HepG2 (cell line): ENCODE measurements around the gene PLA2G4B. TPM values are rescaled to one million over a fixed set of nuclear protein-coding genes. Genes with fewer than 3 reads are reported as not detected.

ENCODE experiments used
- ATAC-seq: fragments of 200-7000 bp; cut with Tn5 transposase; 3 replicates; pipeline ENCODE4 v1.9.1; 2020; ENCODE audit warnings: mild to moderate bottlenecking, moderate library complexity
- BruUV-seq: library from RNA; stranded (reverse); fragments of 400-500 nt; replicated peaks from 2 replicates; lab custom pipeline; 2021; lab: Mats Ljungman, UMichigan
- CTCF ChIA-PET: fragments of 300-600 bp; formaldehyde crosslinking; extraction: SDS; loops from one replicate; lab custom pipeline; 2021; ENCODE audit warnings: low total read pairs, inconsistent platforms, low intra/inter-chr PET ratio; lab: Yijun Ruan, JAX
- POLR2A ChIA-PET: fragments of 350-600 bp; sonication (Branson Sonifier 250); formaldehyde crosslinking; loops from one replicate; lab custom pipeline; 2020; ENCODE audit warnings: antibody characterized with exemption, inconsistent platforms; lab: Yijun Ruan, JAX
- DNase-seq: peaks from one replicate; pipeline ENCODE4 v3.0.0-alpha.2; 2015; ENCODE audit warnings: low spot score
- FAIRE-seq: peaks from 3 replicates; lab custom pipeline; 2011; peaks lifted over from hg19 to GRCh38; lab: Jason Lieb, UNC
- H2AFZ ChIP-seq: one replicate; pipeline ENCODE4 v1.6.1; 2011; ENCODE audit warnings: low read length, inconsistent platforms
- H3K27ac ChIP-seq: fragments of 300-600 bp; 3 replicates; pipeline ENCODE4 v1.8.0; 2011; ENCODE audit warnings: mixed run types, mild to moderate bottlenecking, mixed read lengths, low read length, inconsistent platforms; ENCODE audit not compliant: insufficient read depth; ENCODE audit errors: extremely low read length
- H3K27me3 ChIP-seq, 2 experiments: fragments of 200-600 bp in 1 of 2; 2 replicates in 1 of 2; 3 replicates in 1 of 2; pipeline versions ENCODE4 v1.6.0 to v1.8.0; 2011; ENCODE audit warnings: low read length in 2 of 2, mild to moderate bottlenecking in 2 of 2, moderate library complexity in 2 of 2, inconsistent platforms in 1 of 2; ENCODE audit not compliant: insufficient read depth in 2 of 2, control insufficient read depth in 1 of 2
- H3K36me3 ChIP-seq, 2 experiments: fragments of 200-600 bp in 1 of 2; replicated peaks in 1 of 2; 2 replicates in 1 of 2; 3 replicates in 1 of 2; pipeline versions ENCODE4 v1.5.1 to v1.8.0; 2011; ENCODE audit warnings: low read length in 2 of 2, inconsistent platforms in 1 of 2; ENCODE audit not compliant: insufficient read depth in 2 of 2, control insufficient read depth in 1 of 2
- H3K4me1 ChIP-seq: 2 replicates; pipeline ENCODE4 v1.5.1; 2012; ENCODE audit warnings: low read length, inconsistent platforms; ENCODE audit not compliant: insufficient read depth
- H3K4me2 ChIP-seq: 2 replicates; pipeline ENCODE4 v1.6.0; 2011; ENCODE audit warnings: low read depth, low read length, inconsistent platforms
- H3K4me3 ChIP-seq, 3 experiments: fragments of 200-600 bp in 1 of 3; sonication (generic), shearing (Covaris generic) in 1 of 3; replicated peaks in 1 of 3; 2 replicates each; pipeline ENCODE4 v1.5.1; 2011 to 2016; ENCODE audit warnings: low read length in 3 of 3, inconsistent platforms in 2 of 3, low read depth in 2 of 3, mild to moderate bottlenecking in 2 of 3, control low read depth in 1 of 3, mixed read lengths in 1 of 3; ENCODE audit not compliant: insufficient read depth in 1 of 3
- H3K79me2 ChIP-seq: one replicate; pipeline ENCODE4 v1.6.1; 2011; ENCODE audit warnings: low read length, inconsistent platforms; ENCODE audit not compliant: insufficient read depth
- H3K9ac ChIP-seq: 2 replicates; pipeline ENCODE4 v1.6.0; 2011; ENCODE audit warnings: mild to moderate bottlenecking, low read depth, low read length, inconsistent platforms; ENCODE audit not compliant: insufficient read depth
- H3K9me3 ChIP-seq: 2 replicates; pipeline ENCODE4 v1.5.1; 2012; ENCODE audit warnings: mild to moderate bottlenecking, low read length
- H4K20me1 ChIP-seq: 2 replicates; pipeline ENCODE4 v1.6.0; 2011; ENCODE audit warnings: inconsistent platforms, mild to moderate bottlenecking, low read length, moderate library complexity; ENCODE audit not compliant: insufficient read depth
- CBX2 ChIP-seq, 2 experiments: fragments of 200-600 bp in 1 of 2; sonication (generic); formaldehyde crosslinking in 1 of 2; IDR thresholded peaks; 2 replicates each; pipeline versions ENCODE4 v1.7.0 to v1.8.1; 2018 to 2022; ENCODE audit warnings: low read depth in 2 of 2, low read length in 1 of 2, mild to moderate bottlenecking in 1 of 2, missing genetic modification reagents in 1 of 2
- GATAD1 ChIP-seq: IDR thresholded peaks from 2 replicates; pipeline ENCODE4 v1.6.1; 2016; ENCODE audit warnings: missing genetic modification reagents, missing compliant biosample characterization
- HNF4A ChIP-seq: sonication (generic); formaldehyde crosslinking; IDR thresholded peaks from 2 replicates; pipeline ENCODE4 v1.4.0; 2020; ENCODE audit warnings: missing genetic modification reagents
- ISL2 ChIP-seq: sonication (generic); formaldehyde crosslinking; IDR thresholded peaks from 2 replicates; pipeline ENCODE4 v1.5.0; 2020; ENCODE audit warnings: missing genetic modification reagents
- ISX ChIP-seq: sonication (generic); formaldehyde crosslinking; conservative IDR thresholded peaks from 2 replicates; pipeline ENCODE4 v1.5.0; 2020; ENCODE audit warnings: missing genetic modification reagents
- LCORL ChIP-seq, 2 experiments: fragments of 450-650 bp in 1 of 2; sonication (generic) in 1 of 2; formaldehyde crosslinking in 1 of 2; IDR thresholded peaks; 2 replicates each; pipeline versions ENCODE4 v1.5.0 to v1.6.1; 2017 to 2020; ENCODE audit warnings: antibody characterized with exemption in 1 of 2, missing genetic modification reagents in 1 of 2
- NFATC3 ChIP-seq: sonication (generic); formaldehyde crosslinking; IDR thresholded peaks from 2 replicates; pipeline ENCODE4 v1.5.1; 2020; ENCODE audit warnings: mild to moderate bottlenecking, missing genetic modification reagents
- PTBP1 ChIP-seq: fragments of 200-400 bp; formaldehyde crosslinking; IDR thresholded peaks from 2 replicates; pipeline ENCODE4 v1.6.1; 2018; ENCODE audit warnings: low read length, low read depth; ENCODE audit not compliant: poor library complexity, severe bottlenecking
- RBAK ChIP-seq: sonication (generic); formaldehyde crosslinking; IDR thresholded peaks from 2 replicates; pipeline ENCODE4 v1.5.1; 2020; ENCODE audit warnings: mild to moderate bottlenecking, missing genetic modification reagents
- RELA ChIP-seq: sonication (generic); formaldehyde crosslinking; IDR thresholded peaks from 2 replicates; pipeline ENCODE4 v1.4.0; 2020; ENCODE audit warnings: missing genetic modification reagents
- SALL1 ChIP-seq: sonication (generic); formaldehyde crosslinking; IDR thresholded peaks from 2 replicates; pipeline ENCODE4 v1.8.0; 2022; ENCODE audit warnings: mild to moderate bottlenecking, missing genetic modification reagents
- U2AF2 ChIP-seq: fragments of 200-400 bp; formaldehyde crosslinking; IDR thresholded peaks from 2 replicates; pipeline ENCODE4 v1.6.1; 2017; ENCODE audit warnings: low read depth, mild to moderate bottlenecking, low read length
- ZNF17 ChIP-seq: sonication (generic); formaldehyde crosslinking; IDR thresholded peaks from 2 replicates; pipeline ENCODE4 v1.5.0; 2020; ENCODE audit warnings: mild to moderate bottlenecking, missing genetic modification reagents
- ZNF256 ChIP-seq: sonication (generic); formaldehyde crosslinking; conservative IDR thresholded peaks from 2 replicates; pipeline ENCODE4 v1.4.0; 2020; ENCODE audit warnings: missing genetic modification reagents
- ZNF446 ChIP-seq: sonication (generic); formaldehyde crosslinking; IDR thresholded peaks from 2 replicates; pipeline ENCODE4 v1.5.0; 2020; ENCODE audit warnings: mild to moderate bottlenecking, missing genetic modification reagents
- WGBS: methylation state at CpG from one replicate; pipeline ENCODE4 v1.1.6; 2017; ENCODE audit warnings: low lambda C conversion rate; 5-methylcytosine and 5-hydroxymethylcytosine counted together
- in situ Hi-C: cut with HindIII; loops from 2 replicates; pipeline ENCODE4 v1.10.0; 2017; ENCODE audit warnings: low pct_unique_long_range_greater_than_20kb; ENCODE audit not compliant: extremely low pct_ligation_motif_present
- intact Hi-C: fragments of 100-400 bp; cut with micrococcal nuclease; formaldehyde crosslinking; loops from one replicate; pipeline ENCODE4 v1.10.0; 2022; ENCODE audit not compliant: unreplicated experiment
- polyA plus RNA-seq, 8 experiments: library from polyadenylated mRNA; depleted of rRNA in 3 of 8; stranded (reverse) in 7 of 8; unstranded in 1 of 8; fragments of >200 nt; fragmentation: Illumina TruSeq in 4 of 8; extraction: Trizol in 4 of 8; gene quantifications; 2 replicates each; pipeline versions ENCODE4 v1.2.1 to v1.2.3, GENCODE V29; 2011 to 2016; ENCODE audit warnings: low read depth in 4 of 8, missing spikeins in 1 of 8, mixed read lengths in 1 of 8; ENCODE audit not compliant: insufficient read depth in 1 of 8
- total RNA-seq, 5 experiments: library from RNA; depleted of rRNA; stranded (reverse); fragments of >200 nt; fragmentation: Illumina TruSeq; extraction: Trizol; gene quantifications; 2 replicates each; pipeline ENCODE4 v1.2.3, GENCODE V29; 2016; ENCODE audit warnings: low read depth in 1 of 5
- TF ChIP-seq, protein P1 (sequence below): sonication (generic); formaldehyde crosslinking; IDR thresholded peaks from 2 replicates; pipeline ENCODE4 v1.4.0; 2020; ENCODE audit warnings: missing genetic modification reagents, mild to moderate bottlenecking, borderline replicate concordance
- TF ChIP-seq, protein P2 (sequence below): sonication (generic); formaldehyde crosslinking; IDR thresholded peaks from 2 replicates; pipeline ENCODE4 v1.5.1; 2020; ENCODE audit warnings: missing genetic modification reagents, mild to moderate bottlenecking, borderline replicate concordance
- TF ChIP-seq, protein P3 (sequence below): IDR thresholded peaks from 2 replicates; pipeline ENCODE4 v1.6.1; 2012; ENCODE audit warnings: low read length, improper control_type of control experiment

Gene PLA2G4B
- total and polyA plus RNA-seq, 2 of the 13 experiments (the other 11 are each of a cell fraction or from before 2014, with no cell fraction given), result 5.1 to 8.0 TPM

DNA sequence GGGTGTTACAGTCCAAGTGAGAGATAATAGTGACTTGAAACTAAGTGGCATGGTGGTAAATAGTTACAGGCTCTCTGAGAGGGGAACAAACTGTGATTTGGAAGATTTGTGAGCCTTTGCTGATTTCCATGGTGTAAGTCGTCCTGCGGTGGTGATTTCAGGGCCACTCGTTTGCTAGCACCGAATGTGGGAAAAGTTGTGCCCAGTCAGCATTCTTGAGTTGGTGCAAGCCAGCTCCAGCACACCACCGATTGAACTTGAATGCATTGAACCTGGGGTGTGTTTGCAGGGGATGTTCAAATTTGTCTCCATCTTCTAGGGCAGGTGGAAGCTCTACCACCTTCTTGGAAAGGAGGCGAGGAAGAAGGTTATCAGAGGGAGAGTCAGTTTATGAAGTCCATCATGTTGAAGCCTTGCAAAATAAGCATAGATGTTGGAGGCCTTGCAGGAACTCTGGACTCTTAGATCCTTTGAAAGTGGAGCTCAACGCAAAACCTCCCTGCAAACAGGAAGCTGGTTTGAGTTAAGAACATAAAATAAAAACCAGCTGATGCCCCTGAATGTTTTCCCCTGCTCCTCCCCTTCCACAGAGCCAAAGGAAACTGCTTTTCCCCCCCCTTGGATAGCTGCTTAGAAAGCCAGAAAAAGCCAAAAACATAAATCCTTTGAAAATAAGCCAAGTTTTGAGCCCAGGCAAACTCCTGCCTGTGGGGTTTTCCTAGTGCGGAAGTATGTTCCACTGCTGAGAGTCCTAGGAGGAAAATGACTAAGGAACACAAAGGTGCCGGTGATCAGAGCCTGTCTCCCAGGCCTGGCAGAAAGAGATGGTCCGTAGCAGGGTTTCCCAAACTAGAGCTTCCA, 42.4 kb upstream of the PLA2G4B start:
- intact Hi-C loops (no loop called here), in situ Hi-C loops (no loop called here)
- Histone ChIP-seq H3K4me3 (no peak overlapping the region), H3K9ac (no peak overlapping the region), H3K4me1 (peaks cover 41% of the 10 kb centered on the region), H4K20me1 (no peaks in the 10 kb centered on the region), H2AFZ (no peak overlapping the region), H3K79me2 (peaks cover 2% of the 10 kb centered on the region), H3K4me2 (peak overlapping the region; percentile 16; the same call in 1 of the 2 replicates), H3K9me3 (no peaks in the 10 kb centered on the region), H3K36me3 (no peaks in the 10 kb centered on the region), H3K27me3 (no peaks in the 10 kb centered on the region), H3K27ac (peak overlapping the region; percentile 54)
- no TSS peak for BruUV-seq
- FAIRE-seq, result peak; percentile 61
- ATAC-seq, result no peak; the same call in 2 of the 3 replicates
- peak; percentile 32 for DNase-seq
- 85% methylated on average over 10 of the region's 10 CpGs for WGBS
- ChIA-PET CTCF (no interaction called here), POLR2A (no interaction called here)
- no peak for TF ChIP-seq CBX2 (IDR thresholded peaks at IDR 0.05; ENCODE audit: low read depth, low read length)
- TF ChIP-seq CBX2 (CRISPR knock-in tag; IDR thresholded peaks at IDR 0.05; ENCODE audit: low read depth), result no peak
- no peak for TF ChIP-seq SALL1 (CRISPR knock-in tag)
- TF ChIP-seq, protein P1, sequence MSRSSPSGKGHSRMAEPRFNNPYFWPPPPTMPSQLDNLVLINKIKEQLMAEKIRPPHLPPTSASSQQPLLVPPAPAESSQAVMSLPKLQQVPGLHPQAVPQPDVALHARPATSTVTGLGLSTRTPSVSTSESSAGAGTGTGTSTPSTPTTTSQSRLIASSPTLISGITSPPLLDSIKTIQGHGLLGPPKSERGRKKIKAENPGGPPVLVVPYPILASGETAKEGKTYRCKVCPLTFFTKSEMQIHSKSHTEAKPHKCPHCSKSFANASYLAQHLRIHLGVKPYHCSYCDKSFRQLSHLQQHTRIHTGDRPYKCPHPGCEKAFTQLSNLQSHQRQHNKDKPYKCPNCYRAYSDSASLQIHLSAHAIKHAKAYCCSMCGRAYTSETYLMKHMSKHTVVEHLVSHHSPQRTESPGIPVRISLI (CRISPR knock-in tag), result no peak
- no peak for TF ChIP-seq NFATC3
- no peak for TF ChIP-seq GATAD1 (CRISPR knock-in tag)
- TF ChIP-seq, protein P2, sequence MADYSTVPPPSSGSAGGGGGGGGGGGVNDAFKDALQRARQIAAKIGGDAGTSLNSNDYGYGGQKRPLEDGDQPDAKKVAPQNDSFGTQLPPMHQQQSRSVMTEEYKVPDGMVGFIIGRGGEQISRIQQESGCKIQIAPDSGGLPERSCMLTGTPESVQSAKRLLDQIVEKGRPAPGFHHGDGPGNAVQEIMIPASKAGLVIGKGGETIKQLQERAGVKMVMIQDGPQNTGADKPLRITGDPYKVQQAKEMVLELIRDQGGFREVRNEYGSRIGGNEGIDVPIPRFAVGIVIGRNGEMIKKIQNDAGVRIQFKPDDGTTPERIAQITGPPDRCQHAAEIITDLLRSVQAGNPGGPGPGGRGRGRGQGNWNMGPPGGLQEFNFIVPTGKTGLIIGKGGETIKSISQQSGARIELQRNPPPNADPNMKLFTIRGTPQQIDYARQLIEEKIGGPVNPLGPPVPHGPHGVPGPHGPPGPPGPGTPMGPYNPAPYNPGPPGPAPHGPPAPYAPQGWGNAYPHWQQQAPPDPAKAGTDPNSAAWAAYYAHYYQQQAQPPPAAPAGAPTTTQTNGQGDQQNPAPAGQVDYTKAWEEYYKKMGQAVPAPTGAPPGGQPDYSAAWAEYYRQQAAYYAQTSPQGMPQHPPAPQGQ (CRISPR knock-in tag), result no peak
- TF ChIP-seq HNF4A (CRISPR knock-in tag), result 0 out of 2 replicates have a peak, but pooled peaks have one; percentile 37
- no peak for TF ChIP-seq PTBP1
- TF ChIP-seq U2AF2, result no peak
- no peak for TF ChIP-seq RBAK (CRISPR knock-in tag)
- TF ChIP-seq LCORL (IDR thresholded peaks at IDR 0.05), result no peak
- 0 out of 2 replicates have a peak, but pooled peaks have one; percentile 25 for TF ChIP-seq LCORL (CRISPR knock-in tag; IDR thresholded peaks at IDR 0.05)
- no peak for TF ChIP-seq ISL2 (CRISPR knock-in tag)
- no peak for TF ChIP-seq ZNF17 (CRISPR knock-in tag)
- TF ChIP-seq ZNF256 (CRISPR knock-in tag), result no peak
- no peak for TF ChIP-seq ISX (CRISPR knock-in tag)
- TF ChIP-seq, protein P3, sequence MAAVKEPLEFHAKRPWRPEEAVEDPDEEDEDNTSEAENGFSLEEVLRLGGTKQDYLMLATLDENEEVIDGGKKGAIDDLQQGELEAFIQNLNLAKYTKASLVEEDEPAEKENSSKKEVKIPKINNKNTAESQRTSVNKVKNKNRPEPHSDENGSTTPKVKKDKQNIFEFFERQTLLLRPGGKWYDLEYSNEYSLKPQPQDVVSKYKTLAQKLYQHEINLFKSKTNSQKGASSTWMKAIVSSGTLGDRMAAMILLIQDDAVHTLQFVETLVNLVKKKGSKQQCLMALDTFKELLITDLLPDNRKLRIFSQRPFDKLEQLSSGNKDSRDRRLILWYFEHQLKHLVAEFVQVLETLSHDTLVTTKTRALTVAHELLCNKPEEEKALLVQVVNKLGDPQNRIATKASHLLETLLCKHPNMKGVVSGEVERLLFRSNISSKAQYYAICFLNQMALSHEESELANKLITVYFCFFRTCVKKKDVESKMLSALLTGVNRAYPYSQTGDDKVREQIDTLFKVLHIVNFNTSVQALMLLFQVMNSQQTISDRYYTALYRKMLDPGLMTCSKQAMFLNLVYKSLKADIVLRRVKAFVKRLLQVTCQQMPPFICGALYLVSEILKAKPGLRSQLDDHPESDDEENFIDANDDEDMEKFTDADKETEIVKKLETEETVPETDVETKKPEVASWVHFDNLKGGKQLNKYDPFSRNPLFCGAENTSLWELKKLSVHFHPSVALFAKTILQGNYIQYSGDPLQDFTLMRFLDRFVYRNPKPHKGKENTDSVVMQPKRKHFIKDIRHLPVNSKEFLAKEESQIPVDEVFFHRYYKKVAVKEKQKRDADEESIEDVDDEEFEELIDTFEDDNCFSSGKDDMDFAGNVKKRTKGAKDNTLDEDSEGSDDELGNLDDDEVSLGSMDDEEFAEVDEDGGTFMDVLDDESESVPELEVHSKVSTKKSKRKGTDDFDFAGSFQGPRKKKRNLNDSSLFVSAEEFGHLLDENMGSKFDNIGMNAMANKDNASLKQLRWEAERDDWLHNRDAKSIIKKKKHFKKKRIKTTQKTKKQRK, result no peak
- no peak for TF ChIP-seq RELA (CRISPR knock-in tag)
- no peak for TF ChIP-seq ZNF446
